Esophagus squamous epithelium (tissue), 5 donors: ENCODE measurements around the gene DLG2. TPM values are rescaled to one million over a fixed set of nuclear protein-coding genes. Genes with fewer than 3 reads are reported as not detected.

Experiments
- DNase-seq: peaks from one replicate; lab custom pipeline; 2025; lab: John Stamatoyannopoulos, UW
- H3K27ac ChIP-seq, 4 donors: fragments of 200-600 bp; sonication (generic); one replicate each; pipeline ENCODE4 v1.5.1; 2016 to 2019; ENCODE audit warnings: mild to moderate bottlenecking in 1 of 4
- H3K27me3 ChIP-seq, 4 donors: fragments of 200-600 bp; sonication (generic); 1 replicate in 3 of 4; 2 replicates in 1 of 4; pipeline versions ENCODE4 v1.5.1 to v1.6.0; 2017 to 2021; ENCODE audit warnings: antibody characterized with exemption in 1 of 4
- H3K36me3 ChIP-seq, 3 donors: fragments of 200-600 bp; sonication (generic); one replicate each; pipeline ENCODE4 v1.5.1; 2016 to 2019
- H3K4me1 ChIP-seq, 3 donors: fragments of 200-600 bp; sonication (generic); one replicate each; pipeline ENCODE4 v1.5.1; 2017 to 2019
- H3K4me3 ChIP-seq, 4 donors: fragments of 200-600 bp; sonication (generic); 1 replicate in 3 of 4; 2 replicates in 1 of 4; pipeline ENCODE4 v1.5.1; 2016 to 2019; ENCODE audit warnings: mild to moderate bottlenecking in 2 of 4, moderate library complexity in 1 of 4
- H3K9me3 ChIP-seq, 3 donors: fragments of 200-600 bp; sonication (generic); one replicate each; pipeline ENCODE4 v1.5.1; 2016 to 2019
- CTCF ChIP-seq, 6 experiments: fragments of 450-650 bp in 4 of 6; fragments of 200-600 bp in 2 of 6; sonication (generic) in 2 of 6; IDR thresholded peaks; one replicate each; pipeline ENCODE4 v1.5.1; 2016 to 2019; ENCODE audit warnings: antibody characterized with exemption in 6 of 6, mild to moderate bottlenecking in 4 of 6, moderate library complexity in 4 of 6
- POLR2A ChIP-seq, 4 donors: fragments of 450-650 bp; IDR thresholded peaks; one replicate each; pipeline ENCODE4 v1.6.1; 2017; ENCODE audit warnings: antibody characterized with exemption in 4 of 4, mild to moderate bottlenecking in 4 of 4, moderate library complexity in 3 of 4
- WGBS, 2 donors: methylation state at CpG; one replicate each; pipeline ENCODE4 v1.1.5; 2018; 5-methylcytosine and 5-hydroxymethylcytosine counted together
- intact Hi-C: fragments of 100-400 bp; cut with DNase I; formaldehyde crosslinking; loops from one replicate; pipeline ENCODE4 v1.15.0; 2022
- total RNA-seq, 4 donors: library from RNA; depleted of rRNA; stranded (reverse); fragments of >200 nt; gene quantifications; one replicate each; pipeline ENCODE4 v1.1.0, GENCODE V29; 2016
- donor health status: DM: yes; HTN: yes; CAD: no.

Gene DLG2
- total RNA-seq, 4 donors from 2014 or later: 2.9 to 27.7 (median 12.6) TPM

GRCh38 chr11:84673753-84674152, 953.4 kb downstream of the DLG2 start:
- TF ChIP-seq POLR2A (IDR thresholded peaks at IDR 0.05) (no peak), CTCF (IDR thresholded peaks at IDR 0.05) (no peak)
- intact Hi-C loops: no loop called here

GRCh38 chr11:84671325-84671999, 955.7 kb downstream of the DLG2 start:
- Histone ChIP-seq H3K27ac (no peak overlapping the region), H3K4me1 (no peaks in the 10 kb centered on the region), H3K27me3 (no peaks in the 10 kb centered on the region), H3K36me3 (no peaks in the 10 kb centered on the region), H3K9me3 (no peaks in the 10 kb centered on the region), H3K4me3 (no peak overlapping the region)
- intact Hi-C loops: no loop called here
- no peak for TF ChIP-seq POLR2A (IDR thresholded peaks at IDR 0.05)
- TF ChIP-seq CTCF (IDR thresholded peaks at IDR 0.05): no peak
- no peak for DNase-seq
- WGBS, 2 donors: 30 to 38% methylated on average over 4 of the region's 4 CpGs

More at GRCh38 chr11:84673753-84674152, 953.4 kb downstream of the DLG2 start:
- H3K4me3 ChIP-seq: no peak overlapping the region
- no peaks in the 10 kb centered on the region for H3K4me1 ChIP-seq
- H3K9me3 ChIP-seq: no peaks in the 10 kb centered on the region
- H3K27me3 ChIP-seq: no peaks in the 10 kb centered on the region
- DNase-seq: no peak
- H3K36me3 ChIP-seq: no peaks in the 10 kb centered on the region
- H3K27ac ChIP-seq: no peak overlapping the region

GRCh38 chr11:84663731-84664130, 963.4 kb downstream of the DLG2 start:
- H3K27me3 ChIP-seq: no peaks in the 10 kb centered on the region
- no peak for TF ChIP-seq POLR2A (IDR thresholded peaks at IDR 0.05)
- no peak for TF ChIP-seq CTCF (IDR thresholded peaks at IDR 0.05)
- WGBS, 2 donors: 38 to 64% methylated on average over 3 of the region's 3 CpGs
- H3K36me3 ChIP-seq: no peaks in the 10 kb centered on the region
- no peak overlapping the region for H3K27ac ChIP-seq
- intact Hi-C loops: no loop called here
- no peak overlapping the region for H3K4me3 ChIP-seq
- no peaks in the 10 kb centered on the region for H3K4me1 ChIP-seq
- H3K9me3 ChIP-seq: no peaks in the 10 kb centered on the region
- DNase-seq: no peak

GRCh38 chr11:84660257-84660977, 966.7 kb downstream of the DLG2 start:
- intact Hi-C loops: no loop called here
- no peak for TF ChIP-seq POLR2A (IDR thresholded peaks at IDR 0.05)
- no peak for TF ChIP-seq CTCF (IDR thresholded peaks at IDR 0.05)
- no peak for DNase-seq

GRCh38 chr11:84655712-84656111, 971.4 kb downstream of the DLG2 start:
- DNase-seq: no peak
- 25 to 39% methylated on average over 1 of the region's 1 CpG for WGBS, 2 donors
- no peak for TF ChIP-seq POLR2A (IDR thresholded peaks at IDR 0.05)
- TF ChIP-seq CTCF (IDR thresholded peaks at IDR 0.05): no peak
- no peaks in the 10 kb centered on the region for H3K36me3 ChIP-seq
- H3K4me1 ChIP-seq: no peaks in the 10 kb centered on the region
- no peak overlapping the region for H3K27ac ChIP-seq
- no peaks in the 10 kb centered on the region for H3K27me3 ChIP-seq
- H3K4me3 ChIP-seq: no peak overlapping the region
- H3K9me3 ChIP-seq: no peaks in the 10 kb centered on the region
- intact Hi-C loops: no loop called here

More at GRCh38 chr11:84660257-84660977, 966.7 kb downstream of the DLG2 start:
- Histone ChIP-seq H3K27ac (no peak overlapping the region), H3K4me1 (no peaks in the 10 kb centered on the region), H3K36me3 (no peaks in the 10 kb centered on the region), H3K4me3 (no peak overlapping the region), H3K9me3 (no peaks in the 10 kb centered on the region), H3K27me3 (no peaks in the 10 kb centered on the region)
- whole genome bisulfite sequencing, 2 donors: 92 to 95% methylated on average over 3 of the region's 3 CpGs
